BE2C (cell line): ENCODE measurements around the gene PIK3R4.
A peak's percentile ranks its signal among the peaks of the same experiment; 100 is the strongest.

ENCODE experiments used
- DNase-seq: peaks from one replicate; pipeline ENCODE4 v3.0.0-alpha.2; 2020
- H3K27me3 ChIP-seq: fragments of 250-450 bp; sonication (Bioruptor Pico); 2 replicates; pipeline ENCODE4 v1.5.1; 2020; ENCODE audit warnings: mild to moderate bottlenecking
- H3K36me3 ChIP-seq: fragments of 250-450 bp; sonication (Bioruptor Pico); 2 replicates; pipeline ENCODE4 v1.5.1; 2020; ENCODE audit warnings: mild to moderate bottlenecking
- H3K4me1 ChIP-seq: fragments of 250-450 bp; sonication (Bioruptor Pico); 2 replicates; pipeline ENCODE4 v1.5.1; 2020
- H3K4me3 ChIP-seq: 2 replicates; pipeline ENCODE4 v1.5.1; 2011; ENCODE audit warnings: low read depth, low read length
- H3K9me3 ChIP-seq: fragments of 250-450 bp; sonication (Bioruptor Pico); 2 replicates; pipeline ENCODE4 v1.5.1; 2020
- CTCF ChIP-seq: IDR thresholded peaks from 2 replicates; pipeline ENCODE4 v1.5.1; 2012; ENCODE audit warnings: mild to moderate bottlenecking, low read depth, low read length

The PIK3R4 gene

GRCh38 chr3:130729154-130729553 is 17.5 kb downstream of the PIK3R4 start:
- Histone ChIP-seq H3K27me3 (no peaks in the 10 kb centered on the region), H3K4me1 (peaks cover 9% of the 10 kb centered on the region), H3K36me3 (peaks cover 15% of the 10 kb centered on the region), H3K4me3 (peak overlapping the region; percentile 28), H3K9me3 (no peaks in the 10 kb centered on the region)
- TF ChIP-seq CTCF, result no peak; the same call in 1 of the 2 replicates
- DNase-seq, result peak; percentile 32

- no peaks in the 10 kb centered on the region for H3K9me3 ChIP-seq
- H3K36me3 ChIP-seq, result peaks cover 14% of the 10 kb centered on the region
- TF ChIP-seq CTCF, result no peak
- H3K27me3 ChIP-seq, result no peaks in the 10 kb centered on the region
- no peak for DNase-seq
- H3K4me3 ChIP-seq, result peak overlapping the region; percentile 28
- H3K4me1 ChIP-seq, result peaks cover 9% of the 10 kb centered on the region
These were observed 18.6 kb downstream of the PIK3R4 start for GRCh38 chr3:130728037-130728436.

GRCh38 chr3:130725746-130726145 is 20.9 kb downstream of the PIK3R4 start:
- Histone ChIP-seq H3K36me3 (peaks cover 11% of the 10 kb centered on the region), H3K4me1 (peaks cover 9% of the 10 kb centered on the region), H3K27me3 (no peaks in the 10 kb centered on the region), H3K4me3 (no peak overlapping the region), H3K9me3 (no peaks in the 10 kb centered on the region)
- no peak for TF ChIP-seq CTCF
- DNase-seq, result no peak

GRCh38 chr3:130715616-130716015 is 31.0 kb downstream of the PIK3R4 start:
- Histone ChIP-seq H3K4me1 (no peaks in the 10 kb centered on the region), H3K27me3 (no peaks in the 10 kb centered on the region), H3K9me3 (no peaks in the 10 kb centered on the region), H3K36me3 (peaks cover 21% of the 10 kb centered on the region), H3K4me3 (no peak overlapping the region)
- TF ChIP-seq CTCF, result no peak
- DNase-seq, result no peak

- Histone ChIP-seq H3K36me3 (peaks cover 25% of the 10 kb centered on the region), H3K4me3 (no peak overlapping the region), H3K4me1 (no peaks in the 10 kb centered on the region), H3K27me3 (no peaks in the 10 kb centered on the region), H3K9me3 (no peaks in the 10 kb centered on the region)
- no peak for DNase-seq
- TF ChIP-seq CTCF, result no peak
These were observed 33.8 kb downstream of the PIK3R4 start for GRCh38 chr3:130712718-130713423.

GRCh38 chr3:130711565-130712324 is 34.9 kb downstream of the PIK3R4 start:
- no peak for DNase-seq
- Histone ChIP-seq H3K27me3 (no peaks in the 10 kb centered on the region), H3K4me3 (no peak overlapping the region), H3K36me3 (peaks cover 25% of the 10 kb centered on the region), H3K4me1 (no peaks in the 10 kb centered on the region), H3K9me3 (no peaks in the 10 kb centered on the region)
- TF ChIP-seq CTCF, result no peak
